DOHH2 (cell line): ENCODE results near the gene MPC2.

Source experiments
- H3F3A ChIP-seq: fragments of 200-600 bp; sonication (generic), shearing (Covaris generic); 2 replicates; pipeline ENCODE4 v1.6.0; 2016; ENCODE audit warnings: antibody characterized with exemption, mild to moderate bottlenecking; ENCODE audit not compliant: control insufficient read depth, insufficient read depth
- H3K27ac ChIP-seq: fragments of 200-600 bp; sonication (generic); 2 replicates; pipeline ENCODE4 v1.5.1; 2014; ENCODE audit warnings: low read depth, mild to moderate bottlenecking, low read length, moderate library complexity
- H3K27me3 ChIP-seq: fragments of 200-600 bp; sonication (generic); 2 replicates; pipeline ENCODE4 v1.6.1; 2014; ENCODE audit warnings: mild to moderate bottlenecking, low read length, mixed read lengths; ENCODE audit not compliant: control insufficient read depth
- H3K36me3 ChIP-seq: fragments of 200-600 bp; sonication (generic); 2 replicates; pipeline ENCODE4 v1.6.1; 2014; ENCODE audit warnings: mild to moderate bottlenecking, low read length, moderate library complexity, mixed read lengths; ENCODE audit not compliant: control insufficient read depth
- H3K4me1 ChIP-seq: fragments of 200-600 bp; sonication (generic); 2 replicates; pipeline ENCODE4 v1.6.1; 2014; ENCODE audit warnings: mild to moderate bottlenecking, low read length, mixed read lengths; ENCODE audit not compliant: control insufficient read depth
- H3K4me2 ChIP-seq: fragments of 200-600 bp; sonication (generic); 2 replicates; pipeline ENCODE4 v1.6.0; 2014; ENCODE audit warnings: mild to moderate bottlenecking, low read length, moderate library complexity
- H3K4me3 ChIP-seq: fragments of 200-600 bp; sonication (generic); 2 replicates; pipeline ENCODE4 v1.5.1; 2014; ENCODE audit warnings: mild to moderate bottlenecking, low read length, mixed read lengths
- H3K79me2 ChIP-seq: fragments of 200-600 bp; sonication (generic); 2 replicates; pipeline ENCODE4 v1.6.1; 2014; ENCODE audit warnings: mild to moderate bottlenecking, low read length, mixed read lengths; ENCODE audit not compliant: control insufficient read depth
- H3K9me2 ChIP-seq: fragments of 200-600 bp; sonication (generic); replicated peaks from 2 replicates; pipeline ENCODE4 v1.6.1; 2014; ENCODE audit warnings: mild to moderate bottlenecking, low read length, mixed read lengths; ENCODE audit not compliant: control insufficient read depth
- H3K9me3 ChIP-seq: fragments of 200-600 bp; sonication (generic); 2 replicates; pipeline ENCODE4 v1.6.1; 2014; ENCODE audit warnings: antibody characterized with exemption, low read length, mixed read lengths; ENCODE audit not compliant: control insufficient read depth, insufficient read depth
- H4K20me1 ChIP-seq: fragments of 200-600 bp; sonication (generic); 2 replicates; pipeline ENCODE4 v1.6.0; 2014; ENCODE audit warnings: low read depth, mild to moderate bottlenecking, antibody characterized with exemption, low read length, moderate library complexity; ENCODE audit not compliant: control insufficient read depth, insufficient read depth
- EZH2phosphoT487 ChIP-seq: fragments of 200-600 bp; sonication (generic); IDR thresholded peaks from 2 replicates; pipeline ENCODE4 v1.6.1; 2017; ENCODE audit warnings: borderline replicate concordance, mild to moderate bottlenecking, antibody characterized with exemption, low read length, moderate library complexity, mixed read lengths
- TF ChIP-seq, protein P1 (sequence below): fragments of 200-600 bp; sonication (generic); IDR thresholded peaks from one replicate; pipeline ENCODE4 v1.5.1; 2014; ENCODE audit warnings: antibody characterized with exemption, mild to moderate bottlenecking, low read depth, low read length; ENCODE audit not compliant: poor library complexity, severe bottlenecking

MPC2 gene

DNA sequence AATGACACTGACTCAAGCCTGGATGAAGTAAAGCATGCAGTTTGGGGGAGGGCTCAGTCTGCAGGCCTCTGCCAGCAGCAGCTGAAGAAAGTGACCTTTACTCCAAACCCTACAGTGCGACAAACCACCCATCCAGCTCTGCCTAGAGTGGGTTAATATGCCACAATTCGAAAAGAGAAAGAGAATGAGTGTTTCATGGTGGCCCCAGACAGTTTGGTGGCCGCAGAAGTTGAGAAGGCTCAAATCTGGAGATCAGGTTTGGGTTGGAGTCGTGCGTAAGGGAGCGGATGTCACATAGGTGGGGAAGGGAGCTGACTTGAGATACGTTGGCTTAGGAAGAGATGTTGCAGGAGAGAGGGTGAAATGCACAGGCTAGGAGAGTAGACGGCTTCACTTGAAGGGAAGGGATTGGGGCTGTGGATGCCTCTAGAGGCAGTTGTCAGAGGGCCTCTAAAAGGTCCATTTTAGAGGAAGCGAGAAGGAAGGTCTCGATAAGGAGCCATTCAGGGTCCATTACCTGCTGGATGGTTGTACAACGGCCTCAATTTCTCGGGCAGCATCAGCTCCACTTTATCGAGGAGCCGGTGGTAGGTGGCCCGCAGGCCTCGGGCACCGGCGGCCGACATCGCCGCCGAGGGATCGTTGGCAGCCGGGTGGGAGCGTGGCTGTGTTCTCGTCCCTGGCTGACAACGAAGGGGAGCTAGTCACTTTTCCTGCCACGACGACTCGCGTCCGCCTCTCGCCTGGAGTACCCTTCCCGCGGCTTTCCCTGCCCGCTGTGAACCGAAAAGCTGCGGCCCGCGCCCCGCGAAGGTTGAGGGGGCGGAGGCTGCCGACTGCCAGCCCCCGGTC, 1.4 kb downstream of the MPC2 start:
- Histone ChIP-seq H3K36me3 (peaks cover 6% of the 10 kb centered on the region; the same call in 1 of the 2 replicates), H3K4me1 (peaks cover 37% of the 10 kb centered on the region), H3K4me3 (peak overlapping the region; percentile 87), H3K27me3 (no peaks in the 10 kb centered on the region), H3K4me2 (peak overlapping the region; percentile 85), H3K79me2 (peaks cover 83% of the 10 kb centered on the region), H3K9me3 (no peaks in the 10 kb centered on the region), H3F3A (no peaks in the 10 kb centered on the region), H3K9me2 (no peaks in the 10 kb centered on the region), H3K27ac (peak overlapping the region; percentile 55), H4K20me1 (no peaks in the 10 kb centered on the region)
- TF ChIP-seq EZH2phosphoT487, result no peak
- TF ChIP-seq, protein P1, sequence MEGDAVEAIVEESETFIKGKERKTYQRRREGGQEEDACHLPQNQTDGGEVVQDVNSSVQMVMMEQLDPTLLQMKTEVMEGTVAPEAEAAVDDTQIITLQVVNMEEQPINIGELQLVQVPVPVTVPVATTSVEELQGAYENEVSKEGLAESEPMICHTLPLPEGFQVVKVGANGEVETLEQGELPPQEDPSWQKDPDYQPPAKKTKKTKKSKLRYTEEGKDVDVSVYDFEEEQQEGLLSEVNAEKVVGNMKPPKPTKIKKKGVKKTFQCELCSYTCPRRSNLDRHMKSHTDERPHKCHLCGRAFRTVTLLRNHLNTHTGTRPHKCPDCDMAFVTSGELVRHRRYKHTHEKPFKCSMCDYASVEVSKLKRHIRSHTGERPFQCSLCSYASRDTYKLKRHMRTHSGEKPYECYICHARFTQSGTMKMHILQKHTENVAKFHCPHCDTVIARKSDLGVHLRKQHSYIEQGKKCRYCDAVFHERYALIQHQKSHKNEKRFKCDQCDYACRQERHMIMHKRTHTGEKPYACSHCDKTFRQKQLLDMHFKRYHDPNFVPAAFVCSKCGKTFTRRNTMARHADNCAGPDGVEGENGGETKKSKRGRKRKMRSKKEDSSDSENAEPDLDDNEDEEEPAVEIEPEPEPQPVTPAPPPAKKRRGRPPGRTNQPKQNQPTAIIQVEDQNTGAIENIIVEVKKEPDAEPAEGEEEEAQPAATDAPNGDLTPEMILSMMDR, result peak; percentile 28

DNA sequence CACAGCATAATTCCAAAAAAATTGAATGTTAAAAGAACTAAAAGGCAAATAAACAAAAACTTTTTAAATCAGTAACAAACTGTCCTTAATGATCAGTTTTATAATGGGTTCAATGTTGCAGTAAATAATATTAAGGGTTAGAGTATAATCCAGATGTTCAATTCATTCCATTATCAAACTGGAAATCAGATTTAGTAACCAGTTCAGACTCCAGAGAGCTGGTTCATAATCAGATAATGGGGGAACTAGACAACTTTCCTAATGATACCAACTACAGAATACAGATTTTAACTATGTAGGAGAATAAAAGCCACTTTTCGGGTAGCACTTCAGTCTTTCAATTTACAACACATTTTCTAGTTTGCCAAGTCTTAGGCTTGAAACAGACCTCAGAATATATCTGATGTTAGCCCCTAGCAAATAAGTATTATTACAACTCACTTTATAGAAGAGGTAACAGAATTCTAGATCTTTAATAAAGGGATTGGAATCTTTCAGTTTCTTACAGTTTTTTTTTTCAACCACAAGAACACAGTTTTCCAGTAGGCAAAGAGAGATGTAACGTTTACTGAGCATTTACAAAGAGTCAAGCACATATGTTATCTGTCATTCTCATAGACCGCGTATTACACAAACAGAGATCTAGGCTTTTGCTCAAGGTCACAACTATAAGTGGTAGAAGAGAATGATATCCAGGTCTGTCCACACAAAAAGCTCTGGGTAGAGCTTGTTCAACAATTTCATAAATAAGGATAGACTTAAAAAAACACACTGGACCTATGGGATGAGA, 2.3 kb downstream of the MPC2 start:
- H3K27me3 ChIP-seq, result no peaks in the 10 kb centered on the region

DNA sequence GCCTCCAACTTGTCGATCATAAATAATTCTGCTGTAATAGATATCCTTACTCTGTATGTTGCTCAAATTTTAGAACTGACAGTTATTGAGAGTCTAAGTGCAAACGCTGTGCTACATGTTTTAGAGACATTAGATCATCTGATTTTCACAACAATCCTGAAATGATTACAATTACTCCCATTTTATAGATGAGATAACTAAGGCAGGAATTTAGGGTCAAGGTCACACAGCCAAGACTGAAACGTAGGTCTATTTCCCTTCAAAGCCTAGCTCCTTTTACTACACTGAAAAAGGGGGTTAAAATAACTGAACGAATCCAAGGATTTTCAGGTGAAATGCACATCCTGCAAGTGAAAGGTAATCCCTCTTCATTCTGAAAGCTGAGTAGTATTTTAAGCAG, 3.1 kb downstream of the MPC2 start:
- peak overlapping the region; percentile 85 for H3K4me2 ChIP-seq
- peaks cover 82% of the 10 kb centered on the region for H3K79me2 ChIP-seq
- peaks cover 53% of the 10 kb centered on the region for H3K4me1 ChIP-seq
- H3K4me3 ChIP-seq, result peak overlapping the region; percentile 87
- H3K36me3 ChIP-seq, result peaks cover 6% of the 10 kb centered on the region; the same call in 1 of the 2 replicates
- no peaks in the 10 kb centered on the region for H3K9me3 ChIP-seq
- no peaks in the 10 kb centered on the region for H4K20me1 ChIP-seq
- TF ChIP-seq, protein P1, result no peak
- TF ChIP-seq EZH2phosphoT487, result no peak
- no peaks in the 10 kb centered on the region for H3K9me2 ChIP-seq
- H3K27me3 ChIP-seq, result no peaks in the 10 kb centered on the region
- no peak overlapping the region for H3K27ac ChIP-seq
- H3F3A ChIP-seq, result no peaks in the 10 kb centered on the region

More for the DNA sequence above, 2.3 kb downstream of the MPC2 start:
- Histone ChIP-seq H3F3A (no peaks in the 10 kb centered on the region), H3K4me1 (peaks cover 45% of the 10 kb centered on the region), H3K79me2 (peaks cover 83% of the 10 kb centered on the region), H3K4me2 (peak overlapping the region; percentile 85), H4K20me1 (no peaks in the 10 kb centered on the region), H3K27ac (peak overlapping the region; percentile 55), H3K9me3 (no peaks in the 10 kb centered on the region), H3K36me3 (peaks cover 6% of the 10 kb centered on the region; the same call in 1 of the 2 replicates), H3K9me2 (no peaks in the 10 kb centered on the region), H3K4me3 (peak overlapping the region; percentile 87)
- TF ChIP-seq EZH2phosphoT487, result no peak
- TF ChIP-seq, protein P1, result no peak
